Measurements from ENCODE around the gene NXF2B.
"Not testable (repeated sequence)": the region's sequence is repeated elsewhere in the genome, so short reads cannot be mapped to it uniquely, and the experiment has no call there.

Gene NXF2B, protein sequence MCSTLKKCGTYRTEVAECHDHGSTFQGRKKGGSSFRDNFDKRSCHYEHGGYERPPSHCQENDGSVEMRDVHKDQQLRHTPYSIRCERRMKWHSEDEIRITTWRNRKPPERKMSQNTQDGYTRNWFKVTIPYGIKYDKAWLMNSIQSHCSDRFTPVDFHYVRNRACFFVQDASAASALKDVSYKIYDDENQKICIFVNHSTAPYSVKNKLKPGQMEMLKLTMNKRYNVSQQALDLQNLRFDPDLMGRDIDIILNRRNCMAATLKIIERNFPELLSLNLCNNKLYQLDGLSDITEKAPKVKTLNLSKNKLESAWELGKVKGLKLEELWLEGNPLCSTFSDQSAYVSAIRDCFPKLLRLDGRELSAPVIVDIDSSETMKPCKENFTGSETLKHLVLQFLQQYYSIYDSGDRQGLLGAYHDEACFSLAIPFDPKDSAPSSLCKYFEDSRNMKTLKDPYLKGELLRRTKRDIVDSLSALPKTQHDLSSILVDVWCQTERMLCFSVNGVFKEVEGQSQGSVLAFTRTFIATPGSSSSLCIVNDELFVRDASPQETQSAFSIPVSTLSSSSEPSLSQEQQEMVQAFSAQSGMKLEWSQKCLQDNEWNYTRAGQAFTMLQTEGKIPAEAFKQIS

DNA sequence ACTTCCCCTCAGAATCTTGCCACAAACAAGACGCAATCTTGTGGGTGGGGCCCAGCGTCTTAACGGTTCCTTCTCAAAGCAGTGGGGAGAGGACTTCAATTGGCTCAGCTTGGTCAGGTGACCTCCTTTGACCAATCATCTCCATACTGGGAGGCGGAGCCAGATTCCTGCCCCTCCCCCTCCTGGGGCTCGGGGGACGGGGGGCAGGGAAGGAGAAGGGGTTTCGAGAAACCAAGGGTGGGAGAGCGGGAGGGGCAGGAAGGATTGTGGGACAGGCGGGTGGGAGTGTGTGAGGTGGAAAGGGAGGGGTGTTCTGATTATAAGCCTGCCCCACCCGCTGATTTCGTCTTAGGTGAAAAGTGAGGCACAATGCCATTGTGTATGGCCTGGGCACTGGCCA lies at the start of gene NXF2B:
TSS of gene NXF2B (minus strand) at position 101 of the 400 bp plus-strand sequence. CDS start 59,972 bp downstream, outside the sequence.
- DNase-seq (ENCODE audit: low read depth), result not testable (repeated sequence)

DNA sequence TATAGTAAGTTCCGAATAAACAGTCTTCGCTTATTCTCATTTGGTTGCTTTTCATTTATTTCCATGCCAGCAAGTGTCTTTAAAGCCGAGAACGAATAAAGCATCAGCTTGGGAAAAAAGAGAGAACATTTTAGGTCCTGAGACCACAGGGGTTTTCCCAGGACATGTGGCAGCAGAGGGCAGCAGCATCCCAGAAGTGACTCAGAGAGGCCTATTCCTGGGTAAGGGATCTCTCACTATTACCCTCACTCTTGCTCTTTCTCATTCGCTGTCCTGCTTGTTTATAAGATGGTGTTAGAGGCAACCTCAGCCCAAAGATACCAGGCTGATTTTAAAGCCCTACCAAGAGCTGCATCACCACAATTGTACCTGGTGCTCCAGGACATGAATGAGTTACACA lies 39.0 kb upstream of the NXF2B start:
- not testable (repeated sequence) for DNase-seq (ENCODE audit: low read depth)

DNA sequence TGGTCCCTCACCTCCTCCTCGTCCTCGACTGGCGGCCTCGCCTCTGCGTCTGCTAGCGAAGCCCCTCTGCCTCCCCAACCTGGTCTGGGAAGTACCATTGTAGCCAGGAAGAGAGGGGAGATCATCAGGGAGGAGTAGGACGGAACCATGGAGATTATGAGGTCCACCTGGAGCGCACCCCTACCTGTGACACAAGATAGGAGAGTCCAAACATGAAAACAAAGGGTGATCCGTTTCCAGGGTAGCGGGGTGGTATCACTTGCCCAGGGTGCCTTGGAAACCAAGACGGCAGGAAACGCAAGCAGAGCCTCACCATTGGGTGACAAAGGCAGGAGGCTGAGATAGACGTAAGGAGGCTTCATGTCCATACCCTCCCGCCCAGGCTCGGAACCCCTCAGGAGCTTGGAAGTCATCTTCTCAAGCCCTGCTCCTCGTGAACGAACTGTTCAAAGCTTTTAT lies 32.0 kb upstream of the NXF2B start, which contains the start of gene TCP11X2:
TSS of gene TCP11X2 (minus strand) at position 51 of the 459 bp plus-strand sequence.
- DNase-seq (ENCODE audit: low read depth), result not testable (repeated sequence)

DNA sequence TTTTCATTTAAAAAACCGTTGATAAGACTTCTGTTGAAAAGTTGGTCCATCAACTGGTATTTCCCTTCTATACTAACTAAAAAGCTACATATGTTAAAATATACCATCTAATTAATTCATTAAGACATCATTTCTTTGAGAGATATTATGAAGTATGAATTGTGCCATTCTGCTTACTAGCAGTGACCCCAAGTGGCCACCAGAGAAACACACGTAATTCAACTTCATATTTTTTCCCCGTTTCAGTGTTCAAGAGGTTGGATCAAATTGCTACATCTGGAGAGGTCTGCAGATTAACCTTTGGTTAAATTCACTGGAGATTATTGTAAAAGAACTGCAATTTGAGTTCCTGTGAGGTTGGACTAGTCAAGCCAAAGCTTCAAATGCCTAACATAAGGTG lies 30.4 kb upstream of the NXF2B start:
- DNase-seq (ENCODE audit: low read depth), result not testable (repeated sequence)

DNA sequence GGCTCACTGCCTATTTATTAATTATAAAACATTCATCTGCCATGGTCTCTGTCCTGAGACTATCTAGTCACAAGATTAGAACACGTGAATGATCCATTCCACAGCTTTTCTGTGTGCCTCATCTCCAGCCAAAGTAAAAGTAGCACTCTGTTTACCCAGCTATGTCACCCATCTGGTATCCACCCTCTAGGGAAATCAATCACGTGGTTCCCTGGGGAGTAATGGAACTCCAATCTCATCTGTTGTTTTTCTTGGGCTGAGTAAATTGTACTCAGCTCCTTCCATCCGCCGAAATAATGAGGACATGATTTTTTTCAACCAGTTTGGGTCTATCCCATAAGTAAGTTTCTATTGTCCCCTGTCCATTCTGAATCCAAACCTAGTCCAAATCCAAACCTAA lies 18.8 kb upstream of the NXF2B start:
- not testable (repeated sequence) for DNase-seq (ENCODE audit: low read depth)

DNA sequence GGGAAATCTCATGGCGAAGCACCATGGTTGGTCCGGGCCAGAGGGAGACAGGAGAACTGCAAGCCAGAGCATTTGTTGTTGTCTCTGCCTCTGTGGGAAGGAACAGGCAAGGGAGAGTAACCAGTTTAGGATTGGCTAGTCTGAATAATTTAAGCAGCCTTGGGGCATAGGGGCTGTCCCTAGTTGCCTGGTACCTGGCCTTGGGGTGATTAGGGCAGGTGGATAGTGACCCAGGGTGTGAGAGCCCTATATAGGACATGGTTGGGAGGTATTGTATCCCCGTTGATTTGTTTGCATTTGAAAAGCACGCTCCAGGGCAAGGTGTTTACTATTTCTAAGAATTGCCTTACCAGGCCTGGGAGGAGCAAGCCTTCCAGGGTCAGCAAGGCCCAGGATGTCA lies 25.3 kb downstream of the NXF2B start:
- not testable (repeated sequence) for DNase-seq (ENCODE audit: low read depth)

DNA sequence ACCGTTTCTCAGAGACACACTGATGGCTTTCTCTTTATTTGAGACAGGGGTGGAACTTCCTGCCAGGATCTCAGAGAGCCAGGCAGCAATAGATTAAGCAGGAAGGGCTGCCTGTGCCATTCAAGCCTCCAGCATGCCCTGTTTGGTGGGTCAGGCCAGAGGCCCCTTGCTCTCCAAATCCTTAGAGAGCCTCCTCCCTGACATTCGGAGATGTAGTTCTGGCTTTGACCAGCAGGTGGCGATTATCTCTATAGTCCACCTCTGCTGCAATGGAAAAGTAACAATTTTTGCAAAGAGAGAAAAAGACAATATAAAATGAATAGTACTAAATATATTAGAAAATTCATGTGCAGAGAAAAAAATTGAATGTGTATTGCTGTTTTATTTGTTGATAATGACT lies 93.9 kb downstream of the NXF2B start:
- peak; percentile 6 for DNase-seq (ENCODE audit: low read depth)

DNA sequence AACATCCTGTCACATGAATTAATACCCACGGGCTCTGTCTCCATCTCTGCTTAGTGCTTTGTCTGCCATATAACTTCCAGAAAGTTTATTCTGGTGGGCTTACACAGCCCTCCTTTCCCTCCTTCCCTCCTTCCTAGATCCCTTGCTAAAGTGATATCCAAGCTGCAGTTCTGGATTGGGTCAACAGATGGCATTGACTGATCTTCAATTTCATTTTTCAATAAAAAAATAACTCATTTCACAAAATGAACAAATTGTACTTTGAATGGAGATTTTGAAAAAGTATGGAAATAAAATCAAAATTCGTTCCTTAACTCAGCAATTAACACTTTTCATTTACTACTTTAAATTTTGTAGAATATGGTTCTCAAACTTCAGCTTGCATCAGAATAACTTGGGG lies 97.9 kb downstream of the NXF2B start:
- no peak for DNase-seq (ENCODE audit: low read depth)

DNA sequence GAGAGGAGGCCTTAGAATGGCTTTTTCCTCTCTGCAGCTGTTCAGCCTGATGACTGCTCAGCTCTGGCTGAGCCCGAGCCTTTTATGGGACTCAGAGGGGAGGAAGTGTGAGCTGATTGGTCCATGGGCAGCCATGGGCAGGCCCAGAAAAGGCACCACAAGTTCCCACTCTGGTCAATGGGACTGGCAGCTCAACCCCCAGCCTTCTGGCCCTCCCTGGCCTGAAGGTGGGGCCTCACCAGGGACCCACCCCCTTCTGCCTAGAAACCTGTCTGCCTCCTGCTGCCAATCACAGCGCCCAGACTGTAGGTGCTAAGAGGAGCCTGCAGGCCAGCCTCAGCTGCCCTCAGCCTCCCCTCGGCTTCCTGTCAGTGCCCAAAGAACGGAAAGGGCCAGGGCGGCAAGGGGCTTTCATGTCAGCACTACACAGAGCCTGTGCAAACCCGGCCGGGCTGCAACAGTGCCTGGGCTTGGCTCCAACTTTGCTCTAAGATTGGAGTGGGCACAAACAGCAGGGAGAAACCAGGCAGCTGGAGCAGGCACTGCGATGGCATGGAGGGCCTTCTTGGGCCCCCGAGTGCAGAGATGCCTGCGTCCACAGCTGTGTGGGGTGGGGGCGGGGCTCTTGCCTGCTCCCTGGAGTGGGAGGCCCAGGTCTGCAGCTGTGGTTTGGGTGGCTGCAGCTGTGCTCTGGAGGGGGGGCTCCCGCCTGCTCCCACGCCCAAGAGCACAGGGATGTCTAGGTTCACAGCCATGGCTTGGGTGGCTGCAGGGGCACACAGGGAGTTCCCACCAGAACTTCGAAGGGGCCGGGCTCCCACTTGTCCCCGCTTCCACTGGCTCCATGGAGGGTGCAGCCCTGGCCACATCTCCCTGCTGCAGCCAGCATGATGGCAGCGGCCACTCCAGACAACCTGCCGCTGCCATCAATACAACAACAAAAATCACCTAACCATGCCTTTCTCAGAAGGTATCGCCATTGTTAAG lies 100.2 kb downstream of the NXF2B start:
- DNase-seq (ENCODE audit: low read depth), result no peak

DNA sequence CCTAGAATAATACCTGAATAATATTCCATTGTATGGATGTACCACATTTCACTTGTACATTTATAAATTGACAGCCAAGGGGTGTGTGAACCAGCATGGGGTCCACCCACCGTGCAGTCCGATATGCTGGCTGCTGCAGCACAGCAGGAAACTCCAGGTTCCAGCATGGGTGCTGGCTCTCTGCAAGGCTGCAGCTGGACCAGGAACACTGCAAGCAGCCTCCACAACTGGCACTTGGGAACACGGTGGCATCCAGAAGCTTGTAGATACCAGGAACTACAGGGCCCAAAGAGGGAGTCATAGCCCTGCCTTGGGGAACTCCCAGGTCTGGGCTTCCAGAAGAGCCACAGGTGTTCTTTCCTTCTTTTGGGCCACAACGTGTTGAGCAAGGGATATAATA lies 101.6 kb downstream of the NXF2B start:
- no peak for DNase-seq (ENCODE audit: low read depth)
